GM12878 (cell line): ENCODE data around the gene INSIG1. TPM values are rescaled to one million over a fixed set of nuclear protein-coding genes. Genes with fewer than 3 reads are reported as not detected.

Source experiments
- ATAC-seq: fragments of 200-7000 bp; cut with Tn5 transposase; 3 replicates; pipeline ENCODE4 v1.9.1; 2020; ENCODE audit warnings: mild to moderate bottlenecking, moderate library complexity
- BruUV-seq: library from RNA; stranded (reverse); fragments of 400-500 nt; replicated peaks from 2 replicates; lab custom pipeline; 2021; lab: Mats Ljungman, UMichigan
- CTCF ChIA-PET: fragments of 300-600 bp; sonication (Branson Sonifier 250); formaldehyde crosslinking; extraction: SDS; loops from one replicate; lab custom pipeline; 2021; ENCODE audit warnings: inconsistent platforms; lab: Yijun Ruan, JAX
- POLR2A ChIA-PET: fragments of 350-600 bp; formaldehyde crosslinking; extraction: SDS; loops from one replicate; lab custom pipeline; 2021; ENCODE audit warnings: inconsistent platforms; lab: Charles Lee
- RAD21 ChIA-PET: fragments of 300-600 bp; sonication (Branson Sonifier 250); formaldehyde crosslinking; loops from one replicate; lab custom pipeline; 2023; ENCODE audit warnings: antibody characterized with exemption; ENCODE audit not compliant: unreplicated experiment; lab: Charles Lee
- SMC1A ChIA-PET: fragments of 300-600 bp; sonication (Branson Sonifier 250); formaldehyde crosslinking; loops from one replicate; lab custom pipeline; 2023; ENCODE audit not compliant: unreplicated experiment, uncharacterized antibody; lab: Charles Lee
- DNase-seq: peaks from one replicate; pipeline ENCODE4 v3.0.0-alpha.2; 2011; ENCODE audit warnings: low read depth, low spot score
- FAIRE-seq: peaks from 3 replicates; lab custom pipeline; 2011; peaks lifted over from hg19 to GRCh38; lab: Jason Lieb, UNC
- H2AFZ ChIP-seq: 2 replicates; pipeline ENCODE4 v1.6.0; 2011; ENCODE audit warnings: low read depth, low read length, control low read depth; ENCODE audit not compliant: control insufficient read depth
- H3K27ac ChIP-seq: 2 replicates; pipeline ENCODE4 v1.5.1; 2011; ENCODE audit warnings: control low read depth; ENCODE audit not compliant: control insufficient read depth, insufficient read depth
- H3K27me3 ChIP-seq, 2 experiments: replicated peaks in 1 of 2; 2 replicates each; pipeline versions ENCODE4 v1.6.0 to v1.6.1; 2011; ENCODE audit warnings: low read length in 1 of 2; ENCODE audit not compliant: control insufficient read depth in 2 of 2, insufficient read depth in 2 of 2
- H3K36me3 ChIP-seq, 2 experiments: 2 replicates each; pipeline ENCODE4 v1.5.1; 2011; ENCODE audit warnings: low read length in 1 of 2; ENCODE audit not compliant: control insufficient read depth in 2 of 2, insufficient read depth in 2 of 2
- H3K4me1 ChIP-seq: 2 replicates; pipeline ENCODE4 v1.6.1; 2011; ENCODE audit warnings: mild to moderate bottlenecking, low read length, moderate library complexity, mixed read lengths; ENCODE audit not compliant: control insufficient read depth, insufficient read depth
- H3K4me2 ChIP-seq: 2 replicates; pipeline ENCODE4 v1.6.0; 2011; ENCODE audit warnings: control low read depth; ENCODE audit not compliant: control insufficient read depth, insufficient read depth
- H3K4me3 ChIP-seq: fragments of 200-600 bp; sonication (generic); 2 replicates; pipeline ENCODE4 v1.5.1; 2016
- H3K79me2 ChIP-seq: 2 replicates; pipeline ENCODE4 v1.6.0; 2011; ENCODE audit warnings: low read length; ENCODE audit not compliant: control insufficient read depth, insufficient read depth
- H3K9ac ChIP-seq: 2 replicates; pipeline ENCODE4 v1.8.0; 2011; ENCODE audit warnings: low read length, control low read depth, mixed read lengths; ENCODE audit not compliant: control insufficient read depth, insufficient read depth
- H3K9me3 ChIP-seq: replicated peaks from 3 replicates; pipeline ENCODE4 v1.5.1; 2011; ENCODE audit warnings: mild to moderate bottlenecking, low read length; ENCODE audit not compliant: control insufficient read depth, insufficient read depth
- H4K20me1 ChIP-seq: 2 replicates; pipeline ENCODE4 v1.6.0; 2011; ENCODE audit not compliant: control insufficient read depth, insufficient read depth
- CEBPB ChIP-seq, 2 experiments: fragments of 150-350 bp in 1 of 2; IDR thresholded peaks; 2 replicates each; pipeline ENCODE4 v1.6.1; 2012 to 2014; ENCODE audit warnings: low read depth in 2 of 2, low read length in 2 of 2, borderline replicate concordance in 1 of 2, inconsistent platforms in 1 of 2
- CREB1 ChIP-seq: IDR thresholded peaks from 2 replicates; pipeline ENCODE4 v1.6.1; 2012; ENCODE audit warnings: low read depth, mild to moderate bottlenecking, inconsistent platforms
- CREM ChIP-seq: IDR thresholded peaks from 2 replicates; pipeline ENCODE4 v1.6.1; 2014; ENCODE audit warnings: antibody characterized with exemption, low read depth
- DPF2 ChIP-seq: fragments of 450-650 bp; IDR thresholded peaks from 2 replicates; pipeline ENCODE4 v1.6.1; 2017; ENCODE audit warnings: mild to moderate bottlenecking
- EZH2 ChIP-seq: IDR thresholded peaks from 2 replicates; pipeline ENCODE4 v1.6.1; 2012; ENCODE audit warnings: low read depth, mild to moderate bottlenecking, control low read depth, inconsistent platforms, low read length, borderline replicate concordance; ENCODE audit not compliant: control insufficient read depth
- KLF5 ChIP-seq: fragments of 450-650 bp; IDR thresholded peaks from 2 replicates; pipeline ENCODE4 v1.6.1; 2014; ENCODE audit warnings: mild to moderate bottlenecking; ENCODE audit not compliant: partially characterized antibody
- NFIC ChIP-seq: IDR thresholded peaks from 2 replicates; pipeline ENCODE4 v1.6.1; 2012; ENCODE audit warnings: low read depth, mild to moderate bottlenecking, inconsistent platforms, low read length, moderate library complexity
- SMARCA5 ChIP-seq: fragments of 450-650 bp; IDR thresholded peaks from 2 replicates; pipeline ENCODE4 v1.6.1; 2017; ENCODE audit warnings: mild to moderate bottlenecking
- SP1 ChIP-seq: IDR thresholded peaks from one replicate; pipeline ENCODE4 v1.6.1; 2011; ENCODE audit warnings: low read depth, low read length
- SUPT20H ChIP-seq: IDR thresholded peaks from 2 replicates; pipeline ENCODE4 v1.6.1; 2011; ENCODE audit warnings: low read depth, mild to moderate bottlenecking, low read length, moderate library complexity, borderline replicate concordance; ENCODE audit not compliant: control insufficient read depth
- TARDBP ChIP-seq: IDR thresholded peaks from 2 replicates; pipeline ENCODE4 v1.6.1; 2016; ENCODE audit warnings: borderline replicate concordance
- WRNIP1 ChIP-seq: IDR thresholded peaks from 2 replicates; pipeline ENCODE4 v1.6.1; 2011; ENCODE audit warnings: low read depth, low read length, improper control_type of control experiment, borderline replicate concordance
- YY1 ChIP-seq: IDR thresholded peaks from 2 replicates; pipeline ENCODE4 v1.6.1; 2011; ENCODE audit warnings: low read depth, mild to moderate bottlenecking, low read length
- ZNF622 ChIP-seq: fragments of 450-650 bp; IDR thresholded peaks from 2 replicates; pipeline ENCODE4 v1.6.1; 2017; ENCODE audit warnings: mild to moderate bottlenecking, inconsistent platforms
- WGBS: methylation state at CpG from one replicate; pipeline ENCODE4 v1.1.6; 2016; ENCODE audit warnings: low lambda C conversion rate; ENCODE audit not compliant: insufficient replicate concordance, insufficient coverage; ENCODE audit errors: missing lambda C conversion rate; 5-methylcytosine and 5-hydroxymethylcytosine counted together
- in situ Hi-C: fragments of 300-500 bp; cut with MboI; formaldehyde crosslinking; loops from 9 replicates; pipeline ENCODE4 v1.14.3; 2018; ENCODE audit warnings: mixed read lengths
- intact Hi-C: fragments of 100-400 bp; cut with micrococcal nuclease; formaldehyde crosslinking; loops from one replicate; pipeline ENCODE4 v1.14.2; 2022; ENCODE audit not compliant: unreplicated experiment
- polyA plus RNA-seq, 11 experiments: library from polyadenylated mRNA; depleted of rRNA in 4 of 11; unstranded in 6 of 11; stranded (reverse) in 5 of 11; fragments of >200 nt; fragmentation: Nextera tagmentation in 4 of 11; fragmentation: Illumina TruSeq in 1 of 11; extraction: Ambion mirVana in 4 of 11; extraction: Trizol in 1 of 11; gene quantifications; 1 replicate in 1 of 11; 2 replicates in 10 of 11; pipeline versions ENCODE4 v1.2.1 to v1.2.3, GENCODE V29; 2011 to 2016; ENCODE audit warnings: inconsistent platforms in 2 of 11, missing spikeins in 2 of 11, low read depth in 1 of 11
- total RNA-seq, 4 experiments: library from RNA; depleted of rRNA in 3 of 4; stranded (reverse); fragments of >200 nt in 3 of 4; fragmentation: Illumina TruSeq in 1 of 4; extraction: Trizol in 1 of 4; gene quantifications; 2 replicates each; pipeline versions ENCODE4 v1.2.1 to v1.2.3, GENCODE V29; 2013 to 2021
- TF ChIP-seq, protein P1 (sequence below): fragments of 450-650 bp; IDR thresholded peaks from 2 replicates; pipeline ENCODE4 v1.6.1; 2017; ENCODE audit warnings: mild to moderate bottlenecking
- TF ChIP-seq, protein P2 (sequence below): fragments of 450-650 bp; IDR thresholded peaks from 2 replicates; pipeline ENCODE4 v1.6.1; 2018; ENCODE audit warnings: borderline replicate concordance, mild to moderate bottlenecking; ENCODE audit not compliant: partially characterized antibody

INSIG1 gene
- total and polyA plus RNA-seq, 10 of the 15 experiments (the other 5 are each of a cell fraction or from before 2014, with no cell fraction given), result 29.6 to 168 (median 91.1) TPM

DNA sequence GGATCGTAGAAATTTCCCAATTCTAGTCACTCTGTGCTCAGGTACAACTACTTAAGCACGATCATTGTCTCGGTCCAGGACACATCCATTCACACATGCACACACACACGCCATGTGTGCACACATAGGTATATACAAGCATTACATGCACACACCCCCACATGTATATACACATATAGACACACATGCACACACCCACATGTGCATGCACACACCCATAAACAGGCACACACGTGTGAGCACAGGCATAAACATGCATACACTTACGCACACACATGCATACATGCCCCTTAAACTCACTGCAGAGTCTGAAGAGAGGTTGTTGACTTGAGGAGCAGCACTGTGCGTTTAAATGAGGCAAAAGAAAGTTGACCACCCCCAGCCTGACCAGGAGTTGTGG, 32.5 kb upstream of the INSIG1 start:
- in situ Hi-C loops, result no loop called here
- Histone ChIP-seq H4K20me1 (no peaks in the 10 kb centered on the region), H3K9me3 (no peaks in the 10 kb centered on the region), H3K36me3 (no peaks in the 10 kb centered on the region), H2AFZ (no peak overlapping the region), H3K4me3 (no peak overlapping the region), H3K9ac (no peak overlapping the region), H3K4me1 (no peaks in the 10 kb centered on the region), H3K4me2 (no peak overlapping the region), H3K79me2 (no peaks in the 10 kb centered on the region), H3K27me3 (no peaks in the 10 kb centered on the region; a peak in 1 of 4 replicates), H3K27ac (no peak overlapping the region)
- ChIA-PET POLR2A (no interaction called here), CTCF (no interaction called here), RAD21 (no interaction called here), SMC1A (no interaction called here)
- 10% methylated on average over 7 of the region's 7 CpGs for WGBS
- FAIRE-seq, result no peak
- no peak for TF ChIP-seq ZNF622
- no peak for TF ChIP-seq SMARCA5
- no peak for ATAC-seq
- BruUV-seq, result no TSS peak
- intact Hi-C loops, result no loop called here
- no peak for DNase-seq

DNA sequence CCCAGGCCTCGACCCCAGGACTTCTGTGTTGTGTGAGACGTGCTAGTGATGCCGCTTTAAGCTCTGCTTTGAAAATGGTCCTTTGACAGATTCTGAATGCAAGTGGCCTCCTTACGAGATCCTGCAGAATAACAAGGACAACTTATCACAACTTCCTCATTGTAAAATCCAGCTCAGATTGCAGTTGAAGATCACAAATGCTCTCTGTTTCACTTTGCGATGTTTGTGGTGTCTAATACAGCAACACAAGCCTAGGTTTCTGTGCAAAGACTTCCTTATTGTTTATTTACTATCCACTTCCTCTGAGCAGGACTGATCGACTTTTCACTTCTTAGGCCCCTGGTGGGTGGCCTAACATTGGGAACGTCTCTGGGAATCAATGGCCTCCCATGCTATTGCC, 31.7 kb upstream of the INSIG1 start:
- CTCF ChIA-PET, result no interaction called here
- Histone ChIP-seq H3K27me3 (no peaks in the 10 kb centered on the region; a peak in 1 of 4 replicates), H2AFZ (no peak overlapping the region), H3K9me3 (no peaks in the 10 kb centered on the region), H4K20me1 (no peaks in the 10 kb centered on the region), H3K79me2 (no peaks in the 10 kb centered on the region), H3K4me3 (no peak overlapping the region), H3K9ac (no peak overlapping the region), H3K36me3 (no peaks in the 10 kb centered on the region), H3K4me1 (no peaks in the 10 kb centered on the region), H3K4me2 (no peak overlapping the region), H3K27ac (no peak overlapping the region)
- RAD21 ChIA-PET, result no interaction called here
- in situ Hi-C loops (no loop called here), intact Hi-C loops (no loop called here)
- FAIRE-seq (no peak), ATAC-seq (no peak), DNase-seq (no peak)
- WGBS, result 56% methylated on average over 7 of the region's 7 CpGs
- SMC1A ChIA-PET, result no interaction called here
- POLR2A ChIA-PET, result no interaction called here
- no TSS peak for BruUV-seq
- TF ChIP-seq CREB1, result no peak
- no peak for TF ChIP-seq YY1
- TF ChIP-seq SUPT20H, result no peak
- TF ChIP-seq CREM, result no peak
- TF ChIP-seq CEBPB (IDR thresholded peaks at IDR 0.05; ENCODE audit: borderline replicate concordance in 1 of 2, low read depth in 2 of 2, low read length in 2 of 2), result no peak
- TF ChIP-seq TARDBP, result no peak
- no peak for TF ChIP-seq KLF5
- no peak for TF ChIP-seq DPF2
- TF ChIP-seq, protein P1, sequence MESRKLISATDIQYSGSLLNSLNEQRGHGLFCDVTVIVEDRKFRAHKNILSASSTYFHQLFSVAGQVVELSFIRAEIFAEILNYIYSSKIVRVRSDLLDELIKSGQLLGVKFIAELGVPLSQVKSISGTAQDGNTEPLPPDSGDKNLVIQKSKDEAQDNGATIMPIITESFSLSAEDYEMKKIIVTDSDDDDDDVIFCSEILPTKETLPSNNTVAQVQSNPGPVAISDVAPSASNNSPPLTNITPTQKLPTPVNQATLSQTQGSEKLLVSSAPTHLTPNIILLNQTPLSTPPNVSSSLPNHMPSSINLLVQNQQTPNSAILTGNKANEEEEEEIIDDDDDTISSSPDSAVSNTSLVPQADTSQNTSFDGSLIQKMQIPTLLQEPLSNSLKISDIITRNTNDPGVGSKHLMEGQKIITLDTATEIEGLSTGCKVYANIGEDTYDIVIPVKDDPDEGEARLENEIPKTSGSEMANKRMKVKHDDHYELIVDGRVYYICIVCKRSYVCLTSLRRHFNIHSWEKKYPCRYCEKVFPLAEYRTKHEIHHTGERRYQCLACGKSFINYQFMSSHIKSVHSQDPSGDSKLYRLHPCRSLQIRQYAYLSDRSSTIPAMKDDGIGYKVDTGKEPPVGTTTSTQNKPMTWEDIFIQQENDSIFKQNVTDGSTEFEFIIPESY, result no peak
- TF ChIP-seq EZH2, result no peak
- TF ChIP-seq NFIC, result no peak
- no peak for TF ChIP-seq WRNIP1
- no peak for TF ChIP-seq SP1
- TF ChIP-seq, protein P2, sequence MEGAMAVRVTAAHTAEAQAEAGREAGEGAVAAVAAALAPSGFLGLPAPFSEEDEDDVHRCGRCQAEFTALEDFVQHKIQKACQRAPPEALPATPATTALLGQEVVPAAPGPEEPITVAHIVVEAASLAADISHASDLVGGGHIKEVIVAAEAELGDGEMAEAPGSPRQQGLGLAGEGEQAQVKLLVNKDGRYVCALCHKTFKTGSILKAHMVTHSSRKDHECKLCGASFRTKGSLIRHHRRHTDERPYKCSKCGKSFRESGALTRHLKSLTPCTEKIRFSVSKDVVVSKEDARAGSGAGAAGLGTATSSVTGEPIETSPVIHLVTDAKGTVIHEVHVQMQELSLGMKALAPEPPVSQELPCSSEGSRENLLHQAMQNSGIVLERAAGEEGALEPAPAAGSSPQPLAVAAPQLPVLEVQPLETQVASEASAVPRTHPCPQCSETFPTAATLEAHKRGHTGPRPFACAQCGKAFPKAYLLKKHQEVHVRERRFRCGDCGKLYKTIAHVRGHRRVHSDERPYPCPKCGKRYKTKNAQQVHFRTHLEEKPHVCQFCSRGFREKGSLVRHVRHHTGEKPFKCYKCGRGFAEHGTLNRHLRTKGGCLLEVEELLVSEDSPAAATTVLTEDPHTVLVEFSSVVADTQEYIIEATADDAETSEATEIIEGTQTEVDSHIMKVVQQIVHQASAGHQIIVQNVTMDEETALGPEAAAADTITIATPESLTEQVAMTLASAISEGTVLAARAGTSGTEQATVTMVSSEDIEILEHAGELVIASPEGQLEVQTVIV, result no peak
- TF ChIP-seq SMARCA5, result no peak
